Bone marrow (tissue), 2 donors: ENCODE measurements around the gene TEX30.

Experiments
- DNase-seq, 2 donors: peaks; one replicate each; lab custom pipeline; 2025; lab: John Stamatoyannopoulos, UW

TEX30 gene

DNA sequence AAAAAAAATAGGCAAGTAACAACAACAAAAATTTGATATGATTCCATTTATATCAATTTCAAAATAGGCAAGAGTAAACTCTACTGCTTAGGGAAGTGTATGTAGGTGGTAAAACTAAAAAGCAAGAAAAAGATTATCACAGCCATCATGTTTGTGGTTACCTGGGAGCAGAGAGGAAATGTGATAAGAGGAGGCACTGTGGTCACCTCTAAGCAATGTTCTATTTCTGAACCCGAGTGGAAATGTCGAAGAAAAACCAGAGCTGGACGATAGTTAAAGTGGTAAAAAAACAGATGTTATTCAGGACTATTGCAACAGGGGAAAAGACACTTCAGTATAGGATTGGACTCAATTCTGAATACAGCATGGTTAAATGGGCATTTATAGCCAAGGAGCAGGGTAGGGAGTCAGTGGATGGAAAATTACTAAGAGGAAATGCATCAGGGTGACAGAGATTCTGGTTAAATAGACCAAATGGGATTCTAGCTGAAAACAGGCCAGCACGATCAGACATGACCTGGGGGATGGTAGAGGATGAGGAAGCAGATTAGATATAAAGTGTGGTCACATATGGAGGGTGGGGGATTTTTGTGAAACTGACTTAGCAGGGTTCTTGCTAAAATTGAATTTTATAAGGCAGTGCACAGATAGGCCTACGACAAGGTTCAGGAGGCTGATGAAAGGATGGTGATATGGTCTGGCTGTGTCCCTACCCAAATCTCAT lies 6.0 kb upstream of the TEX30 start:
- DNase-seq: peak in 1 of 2 donors; percentile 13

DNA sequence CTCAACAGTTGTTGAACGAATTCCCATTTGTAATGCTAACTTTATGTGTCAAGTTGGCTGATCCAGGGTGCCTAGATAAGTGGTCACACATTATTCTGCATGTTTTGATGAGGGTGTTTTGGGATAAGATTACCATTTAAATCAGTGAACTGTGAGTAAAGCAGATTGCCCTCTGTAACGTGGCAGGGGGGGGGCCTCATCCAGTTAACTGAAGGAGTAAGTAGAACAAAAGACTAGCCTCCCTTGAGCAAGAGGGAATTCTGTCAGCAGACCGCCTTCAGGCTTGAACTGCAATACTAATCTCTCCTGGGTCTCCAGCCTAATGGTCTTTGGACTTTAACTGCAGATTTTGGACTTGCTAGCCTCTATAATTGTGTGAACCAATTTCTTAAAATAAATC lies 4.2 kb upstream of the TEX30 start:
- DNase-seq: no peak

DNA sequence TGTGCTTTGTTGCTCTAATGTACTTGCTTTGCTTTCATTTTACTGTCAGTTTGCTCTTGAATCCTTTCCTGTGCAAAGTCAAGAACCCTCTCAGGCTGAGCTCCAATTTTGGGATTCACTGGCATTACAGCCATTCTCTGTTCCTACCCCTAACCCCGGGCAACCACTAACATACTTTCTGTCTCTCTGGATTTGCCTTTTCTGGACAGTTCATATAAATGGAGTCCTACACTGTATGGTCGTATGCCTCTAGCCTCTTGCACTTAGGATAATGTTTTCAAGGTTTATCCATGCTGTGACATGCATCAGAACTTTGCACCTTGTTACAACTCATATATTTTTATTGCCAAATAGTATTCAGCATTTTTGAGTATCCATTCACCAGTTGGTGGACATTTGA lies 2.7 kb upstream of the TEX30 start:
- no peak for DNase-seq

DNA sequence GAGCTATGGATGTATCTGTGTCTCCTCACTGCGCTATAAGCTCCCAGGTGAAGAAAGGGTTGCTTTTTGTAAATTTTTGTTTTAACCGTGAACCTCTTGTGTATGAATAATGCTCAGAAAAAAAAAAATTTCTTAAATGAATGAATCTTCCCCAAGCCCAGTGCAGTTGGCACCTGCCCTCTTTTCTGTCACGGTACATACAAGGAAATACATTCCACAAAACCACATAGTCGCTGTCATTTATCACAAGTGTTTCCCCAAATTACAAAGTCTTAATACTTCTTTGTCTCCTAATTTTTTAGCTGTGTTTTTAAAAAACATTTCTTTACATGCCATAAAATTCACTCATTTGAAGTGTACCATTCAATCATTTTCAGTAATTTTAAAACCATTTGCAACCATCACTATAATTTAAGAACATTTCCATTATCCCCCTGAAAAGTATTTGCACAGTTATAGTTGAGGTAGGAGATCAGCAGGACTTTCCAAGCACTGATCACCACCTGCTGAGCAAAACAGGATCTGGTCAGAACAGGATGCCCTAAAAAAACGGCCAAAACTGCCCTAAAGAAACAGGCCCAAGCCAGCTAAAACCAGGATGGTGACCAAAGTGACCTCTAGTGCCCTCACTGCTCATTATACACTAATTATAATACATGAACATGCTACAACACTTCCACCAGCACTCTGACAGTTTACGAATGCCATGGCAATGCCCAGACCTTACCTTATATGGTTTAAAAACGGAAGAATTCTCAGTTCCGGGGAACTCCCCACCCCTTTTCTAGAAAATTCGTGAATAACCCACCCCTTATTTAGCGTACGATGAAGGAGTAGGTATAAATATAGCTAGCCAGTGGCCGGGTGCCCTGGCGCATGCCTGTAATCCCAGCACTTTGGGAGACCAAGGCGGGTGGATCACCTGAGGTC lies 1.3 kb upstream of the TEX30 start:
- no peak for DNase-seq

DNA sequence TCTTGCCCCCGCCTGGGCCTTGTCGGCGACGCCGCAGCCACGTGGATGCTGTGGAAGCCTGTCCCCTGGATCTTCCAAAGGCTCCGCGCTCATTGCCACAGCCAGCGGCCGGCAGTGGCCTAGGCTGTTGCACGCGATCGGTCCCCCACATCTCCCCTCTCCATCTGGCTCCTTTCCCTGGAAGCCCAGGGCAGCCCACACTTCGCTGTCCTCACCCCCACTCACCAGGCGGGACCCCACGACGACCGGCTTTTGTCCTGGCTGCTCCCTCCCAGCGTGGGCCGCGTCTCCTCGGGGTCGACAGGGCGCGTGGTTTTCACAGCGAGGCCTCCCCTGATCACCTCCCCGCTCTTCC lies 605 bp upstream of the TEX30 start:
- no peak for DNase-seq

DNA sequence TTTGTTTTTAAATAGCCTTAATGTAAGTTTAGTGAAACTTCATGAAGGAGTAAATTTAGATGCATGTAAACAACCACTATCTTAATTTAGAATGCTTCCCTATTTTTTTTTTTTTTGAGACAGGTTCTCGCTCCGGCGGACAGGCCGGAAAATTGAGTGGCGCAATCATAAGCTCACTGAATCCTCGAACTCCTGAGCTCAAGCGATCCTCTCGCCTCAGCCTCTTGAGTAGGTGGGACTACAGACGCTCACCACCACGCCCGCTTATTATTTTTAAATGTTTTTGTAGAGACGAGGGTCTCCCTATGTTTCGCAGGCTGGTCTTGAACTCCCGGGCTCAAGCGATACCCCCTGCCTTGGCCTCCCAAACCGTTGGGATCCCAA lies 1.6 kb downstream of the TEX30 start:
- DNase-seq: no peak

DNA sequence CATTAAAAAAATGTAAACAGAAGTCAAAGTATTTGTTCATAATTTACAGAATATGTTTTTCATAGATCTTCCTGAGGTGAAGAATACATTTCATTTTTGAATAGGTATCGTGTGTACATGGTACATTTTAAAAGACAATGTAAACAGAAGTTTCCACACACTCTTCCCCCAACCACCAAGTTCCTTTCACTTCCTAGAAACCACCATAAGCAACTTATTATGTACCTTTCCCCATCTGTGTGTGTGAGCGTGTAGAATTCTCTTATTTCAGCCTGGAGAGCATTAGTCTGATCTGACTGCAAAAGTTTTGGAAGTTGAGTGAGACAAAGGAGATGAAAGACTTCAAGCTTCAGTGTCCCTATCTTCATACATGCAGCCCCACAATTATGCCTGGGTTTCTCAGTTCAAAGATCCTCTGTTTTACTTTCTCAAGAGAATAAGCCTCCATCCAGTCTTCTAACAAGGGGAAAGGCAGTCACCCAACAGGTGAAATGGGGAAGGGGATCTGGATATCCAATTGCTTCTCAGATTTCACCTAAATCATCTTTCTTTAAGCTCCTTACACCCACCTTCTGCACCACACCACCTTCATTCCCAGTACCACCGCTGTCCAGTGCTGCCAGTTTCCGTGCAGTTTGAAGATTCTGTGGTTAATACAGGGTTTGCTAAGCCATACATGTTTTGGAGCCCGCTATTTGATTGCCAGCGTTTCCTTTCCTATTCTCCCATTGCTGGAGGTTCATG lies 2.1 kb downstream of the TEX30 start:
- no peak for DNase-seq

DNA sequence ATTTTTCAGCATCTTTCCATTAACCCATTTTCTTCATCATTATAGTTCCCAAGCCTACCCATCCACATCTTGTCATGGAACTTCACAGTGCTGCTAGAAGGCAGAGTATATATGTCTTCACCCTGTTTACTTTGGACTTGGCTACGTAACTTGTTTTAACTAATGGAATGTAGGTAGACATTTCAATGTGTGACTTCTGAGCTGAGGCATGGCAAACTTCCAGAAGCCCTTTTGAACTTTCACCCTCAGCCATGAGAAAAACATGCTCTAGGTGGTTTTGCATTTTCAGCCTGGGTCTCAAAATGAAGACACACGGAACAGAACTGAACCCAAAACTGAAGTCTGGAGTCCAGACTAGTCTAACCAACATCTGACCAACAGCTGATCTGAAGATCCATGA lies 3.2 kb downstream of the TEX30 start:
- no peak for DNase-seq

DNA sequence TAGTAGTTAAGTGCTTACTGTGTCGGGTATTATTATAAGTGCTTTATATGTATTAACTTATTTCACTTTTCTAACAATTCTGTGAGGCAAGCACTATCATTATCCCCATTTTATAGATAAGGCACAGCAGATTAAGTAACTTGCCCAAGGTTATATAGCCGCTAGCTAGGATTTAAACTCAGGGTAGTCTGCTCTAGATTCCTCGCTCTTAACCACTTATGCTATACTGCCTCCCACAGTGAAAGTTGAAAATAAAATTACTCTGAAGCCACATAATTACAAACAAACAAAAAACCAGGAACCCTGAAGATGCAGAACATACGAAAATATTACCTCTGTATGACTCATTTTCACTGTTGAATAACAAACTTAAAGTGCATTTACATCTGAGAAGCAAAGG lies 3.9 kb downstream of the TEX30 start:
- no peak for DNase-seq

DNA sequence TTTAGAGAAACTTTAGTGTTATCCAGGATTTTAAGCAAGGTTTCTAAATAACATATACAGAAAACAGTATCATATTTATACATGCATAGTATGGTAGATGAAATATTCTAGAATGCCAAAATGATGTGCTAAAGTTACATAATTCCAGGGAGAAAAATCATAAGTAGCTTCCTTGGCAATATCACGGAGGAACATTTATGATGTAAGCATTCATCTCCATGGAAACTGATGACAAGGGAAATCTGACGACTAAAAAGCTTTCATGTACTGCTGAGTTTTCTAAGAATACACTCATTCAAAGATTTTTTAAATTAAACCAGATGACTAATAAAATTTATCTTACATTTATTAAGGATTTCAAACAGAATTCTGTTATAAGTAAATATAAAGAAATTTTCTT lies 4.7 kb downstream of the TEX30 start:
- no peak for DNase-seq

DNA sequence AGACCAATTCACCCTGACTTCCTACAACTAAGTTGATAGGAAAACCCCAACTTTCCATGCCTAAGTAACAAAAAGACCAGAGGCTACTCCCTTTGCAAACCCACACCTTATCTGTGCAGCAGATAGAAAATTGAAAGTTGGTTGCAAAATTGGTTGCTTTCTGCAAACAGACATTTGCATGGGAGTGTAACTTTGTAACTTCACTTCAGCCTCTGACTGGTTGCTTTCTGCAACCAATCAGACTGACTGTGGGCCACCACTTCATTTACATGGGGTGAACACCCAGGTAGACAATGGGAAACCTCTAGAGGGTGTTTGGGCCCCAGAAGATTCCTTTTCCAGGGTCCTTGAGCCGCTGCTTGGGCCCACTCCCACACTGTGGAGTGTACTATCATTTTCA lies 9.8 kb downstream of the TEX30 start:
- DNase-seq: no peak

DNA sequence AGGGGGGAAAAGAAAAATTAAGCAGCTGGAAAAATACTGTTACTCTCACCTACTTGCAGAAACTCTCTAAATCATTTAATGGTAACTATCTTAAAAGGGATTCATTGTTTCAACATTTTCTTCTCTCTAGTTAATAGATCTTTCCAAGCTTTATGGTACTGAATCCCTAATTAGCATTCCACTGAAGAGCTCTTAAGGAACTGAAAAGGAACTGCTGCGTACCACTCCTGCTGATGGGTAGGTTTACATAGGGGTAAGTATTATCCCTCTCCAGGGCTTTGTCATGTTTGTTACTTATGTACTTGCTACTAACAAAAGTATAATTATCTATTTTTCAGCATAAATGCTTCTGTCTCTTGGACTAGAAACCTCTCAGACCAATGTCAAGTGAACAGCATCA lies 12.5 kb downstream of the TEX30 start:
- no peak for DNase-seq

DNA sequence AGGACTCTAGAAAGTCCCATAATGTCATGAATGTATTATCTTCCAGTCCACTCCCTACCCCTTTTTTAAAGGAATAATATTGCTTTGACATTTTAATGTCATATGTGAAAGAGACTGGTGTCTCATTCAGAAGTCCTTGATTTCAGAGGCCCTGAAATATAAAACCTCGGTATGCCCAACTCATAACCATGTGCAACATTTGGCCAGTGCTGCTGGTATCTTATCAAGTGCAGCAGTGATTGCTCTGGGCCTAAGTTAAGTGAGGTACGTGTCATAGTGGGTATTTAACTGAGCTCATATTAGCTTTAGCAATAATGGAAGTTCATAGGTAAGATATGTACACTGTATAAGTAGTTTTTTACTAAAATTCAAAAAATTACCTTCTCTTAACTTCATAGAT lies 14.7 kb downstream of the TEX30 start:
- DNase-seq: no peak

DNA sequence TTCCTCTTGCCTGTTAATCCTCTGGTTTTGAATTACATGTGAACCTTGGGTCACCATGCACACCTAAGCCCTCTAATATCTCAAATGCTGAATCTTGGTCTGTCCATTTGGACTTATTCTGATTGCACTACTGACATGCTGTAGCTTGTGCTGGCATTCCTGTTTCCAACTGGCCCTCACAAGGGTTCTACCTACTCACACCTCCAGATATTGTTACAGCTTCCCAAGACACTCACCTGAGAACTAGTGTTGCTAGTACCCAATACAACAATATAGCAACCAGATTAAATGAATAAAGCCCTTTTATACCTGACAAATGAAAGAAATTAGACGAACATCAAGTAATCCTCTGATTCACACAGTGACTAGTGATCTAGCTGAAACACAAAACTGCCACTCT lies 16.6 kb downstream of the TEX30 start:
- DNase-seq: no peak

DNA sequence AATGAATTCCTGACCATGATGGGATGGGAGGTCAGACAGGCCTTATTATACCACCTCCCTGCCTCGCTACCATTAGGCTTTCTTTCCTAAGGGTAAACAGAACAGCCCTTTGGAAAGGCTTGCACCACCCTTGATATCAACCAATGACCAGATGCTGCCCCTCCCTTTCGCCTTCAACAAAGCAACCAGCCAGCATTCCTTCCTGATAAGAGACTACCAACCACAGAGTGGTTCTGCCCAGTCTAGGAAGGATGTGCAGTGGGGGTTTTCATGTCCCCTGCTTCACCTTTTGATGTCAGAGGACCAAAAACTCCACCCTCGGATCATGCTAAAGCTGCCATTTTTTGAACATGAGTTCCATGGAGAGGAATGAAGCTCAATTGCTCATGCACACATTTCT lies 21.7 kb downstream of the TEX30 start:
- DNase-seq: no peak

DNA sequence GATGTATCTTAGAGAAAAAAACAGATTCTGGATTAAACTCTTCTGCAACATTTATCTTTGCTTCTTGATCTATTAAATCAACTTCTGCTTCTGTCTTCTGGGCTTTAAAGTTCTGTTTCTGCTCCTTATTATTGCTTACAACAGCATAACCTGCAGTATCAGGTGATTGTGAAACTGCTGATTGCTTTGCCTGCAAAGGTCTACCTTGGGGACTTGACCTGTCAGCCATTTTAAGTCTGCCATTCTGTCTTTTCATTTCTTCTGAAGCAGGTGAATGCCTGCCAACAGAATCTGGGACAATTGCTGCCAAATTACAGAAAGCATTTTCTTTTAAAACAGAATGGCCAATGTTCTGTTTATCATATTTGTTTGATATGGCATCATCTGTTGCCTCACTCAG lies 31.1 kb downstream of the TEX30 start:
- DNase-seq: no peak

DNA sequence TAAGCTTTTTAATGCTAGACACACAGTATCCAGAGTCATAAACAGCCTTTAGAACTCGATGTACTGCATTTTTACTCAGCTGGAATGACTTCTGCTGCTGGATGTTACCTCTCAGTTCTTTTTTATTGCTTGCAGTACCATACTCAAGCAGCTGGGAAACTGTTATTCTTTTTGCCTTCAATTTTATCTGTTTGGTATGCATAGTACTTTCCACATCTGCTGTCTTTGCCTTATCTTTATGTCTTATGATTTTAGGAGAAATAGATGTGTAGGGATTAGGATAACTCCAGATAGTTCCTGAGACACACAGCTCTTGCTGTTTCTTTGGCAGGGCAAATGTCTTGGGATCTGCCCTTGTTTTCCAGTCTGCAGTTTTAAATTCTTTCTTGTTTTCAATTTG lies 31.5 kb downstream of the TEX30 start:
- DNase-seq: no peak

DNA sequence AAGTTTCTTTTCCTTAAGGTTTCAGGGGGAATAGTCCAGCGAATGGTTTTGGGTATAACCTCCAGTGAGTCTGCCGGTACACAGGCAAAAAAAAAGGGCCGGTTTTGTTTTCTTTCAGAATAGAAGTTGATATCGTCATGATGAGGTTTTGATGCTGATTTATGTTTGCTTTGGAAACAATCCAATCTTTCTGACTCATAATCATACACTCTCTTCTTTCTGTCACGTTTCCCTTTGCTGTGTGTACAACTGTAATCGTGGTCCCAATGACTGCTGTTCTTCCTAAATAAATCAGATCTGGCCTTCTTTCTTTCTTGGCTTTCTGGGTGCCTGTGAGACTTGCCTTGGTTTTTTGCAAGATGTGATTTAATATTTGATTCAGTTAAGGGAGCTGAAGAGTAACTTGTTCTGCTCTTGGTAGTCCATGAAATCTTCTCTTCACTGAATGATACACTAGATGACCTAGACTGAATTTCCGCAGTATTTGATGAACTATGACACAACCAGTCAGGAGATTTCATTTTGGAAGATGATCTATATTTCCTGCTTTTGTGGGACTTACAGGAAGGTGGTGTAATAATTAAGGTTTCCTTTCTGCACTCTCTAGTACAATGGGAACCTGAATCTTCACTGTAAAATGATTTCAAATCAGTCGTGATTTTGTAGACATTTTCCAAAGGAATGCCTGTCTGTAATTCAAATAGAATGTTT lies 43.9 kb downstream of the TEX30 start:
- DNase-seq: no peak

DNA sequence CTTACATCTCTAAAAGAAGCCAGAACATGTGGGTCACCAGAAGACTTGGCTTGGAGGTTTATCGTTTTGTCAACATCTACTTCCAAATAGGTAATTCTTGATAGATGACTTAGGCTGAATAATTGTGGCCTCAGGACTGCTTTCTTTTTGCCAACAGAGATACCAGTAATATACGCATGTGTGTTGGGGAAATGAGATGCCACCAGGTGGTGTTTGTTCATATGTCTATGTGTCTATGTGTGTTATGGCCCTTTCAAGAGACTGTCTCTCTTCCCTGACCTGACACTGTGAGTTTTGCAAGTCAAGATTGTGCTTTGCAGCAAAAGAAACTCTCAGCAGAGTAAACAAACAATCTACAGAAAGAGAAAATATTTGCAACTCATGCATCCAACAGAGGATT lies 47.2 kb downstream of the TEX30 start:
- no peak for DNase-seq

DNA sequence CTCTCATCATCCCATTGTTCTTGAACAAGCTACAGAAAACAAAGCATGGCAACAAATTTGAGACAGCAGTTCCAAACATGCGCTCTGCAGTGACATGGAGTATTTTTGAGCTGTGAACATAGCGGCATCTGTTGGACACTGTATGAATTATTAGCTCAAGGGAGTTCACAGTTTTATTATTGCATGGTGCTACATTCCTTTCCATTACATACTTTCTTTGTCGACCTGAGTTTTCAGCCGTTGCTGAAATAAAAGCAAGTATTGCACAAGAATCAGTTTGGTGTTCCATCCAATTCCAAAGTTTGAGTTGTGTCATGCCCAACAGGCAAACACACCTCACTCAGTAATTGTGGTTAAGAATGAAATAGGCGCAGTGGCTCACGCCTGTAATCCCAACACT lies 48.7 kb downstream of the TEX30 start:
- no peak for DNase-seq

DNA sequence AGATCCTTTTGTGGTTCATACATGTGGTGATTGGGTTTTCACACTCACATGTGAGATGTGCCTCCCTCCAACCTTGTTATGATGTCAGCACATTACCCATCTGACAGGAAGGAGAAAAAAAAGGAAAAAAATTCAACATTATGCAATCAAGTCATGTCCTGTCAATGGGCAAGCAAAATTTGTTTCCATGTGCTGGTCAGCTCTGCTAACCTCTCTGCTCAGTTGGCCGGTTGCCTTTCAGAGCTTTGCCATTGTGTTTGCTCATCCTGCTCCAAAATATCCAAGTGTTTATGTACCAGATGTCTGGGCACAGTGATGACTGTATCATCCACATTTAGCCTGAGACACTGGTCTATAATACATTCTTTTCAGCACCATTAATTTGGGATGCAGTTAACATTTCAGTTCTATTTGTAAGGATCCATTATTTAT lies 51.8 kb downstream of the TEX30 start:
- DNase-seq: no peak

DNA sequence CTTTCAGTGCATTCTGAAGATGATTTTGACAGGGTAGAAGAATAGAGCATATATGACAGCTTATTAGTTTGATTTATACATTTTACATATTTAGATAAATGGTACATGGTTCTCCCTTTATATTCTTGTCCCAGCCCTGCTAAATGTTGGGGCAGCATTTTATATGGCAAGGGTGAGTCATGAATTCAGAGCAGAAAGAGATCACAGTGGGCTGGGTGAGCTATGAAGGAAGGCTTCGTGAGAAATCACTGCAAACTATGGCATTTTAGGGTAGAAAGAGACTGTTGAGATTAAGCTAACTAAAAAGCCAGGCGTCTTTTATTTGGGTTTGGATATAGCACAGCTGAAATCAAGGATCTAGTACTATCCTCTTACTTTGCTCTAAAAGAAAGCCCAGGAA lies 54.8 kb downstream of the TEX30 start:
- DNase-seq: no peak
